Measurements from ENCODE around the gene TTLL10.

DNA sequence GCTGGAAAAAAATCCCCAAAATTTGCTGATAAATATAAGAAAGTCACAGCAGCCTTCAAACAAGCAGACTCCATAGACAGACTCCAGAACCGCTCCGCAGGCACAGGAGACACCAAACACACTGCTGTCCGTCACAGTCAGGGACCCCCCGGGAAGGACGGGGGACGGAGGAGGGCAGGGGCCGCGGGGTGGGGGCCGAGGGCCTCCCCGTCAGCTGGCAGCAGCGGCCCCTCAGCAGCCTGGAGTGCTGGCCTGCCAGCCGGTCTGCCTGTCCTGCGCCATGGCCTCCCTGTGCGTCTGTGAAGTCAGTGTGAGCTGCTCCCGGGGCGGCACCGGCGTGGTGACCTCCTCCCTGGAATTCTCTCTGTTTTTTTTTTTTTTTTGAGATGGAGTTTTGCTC lies 47.7 kb upstream of the TTLL10 start:
- TF ChIP-seq, protein P1, sequence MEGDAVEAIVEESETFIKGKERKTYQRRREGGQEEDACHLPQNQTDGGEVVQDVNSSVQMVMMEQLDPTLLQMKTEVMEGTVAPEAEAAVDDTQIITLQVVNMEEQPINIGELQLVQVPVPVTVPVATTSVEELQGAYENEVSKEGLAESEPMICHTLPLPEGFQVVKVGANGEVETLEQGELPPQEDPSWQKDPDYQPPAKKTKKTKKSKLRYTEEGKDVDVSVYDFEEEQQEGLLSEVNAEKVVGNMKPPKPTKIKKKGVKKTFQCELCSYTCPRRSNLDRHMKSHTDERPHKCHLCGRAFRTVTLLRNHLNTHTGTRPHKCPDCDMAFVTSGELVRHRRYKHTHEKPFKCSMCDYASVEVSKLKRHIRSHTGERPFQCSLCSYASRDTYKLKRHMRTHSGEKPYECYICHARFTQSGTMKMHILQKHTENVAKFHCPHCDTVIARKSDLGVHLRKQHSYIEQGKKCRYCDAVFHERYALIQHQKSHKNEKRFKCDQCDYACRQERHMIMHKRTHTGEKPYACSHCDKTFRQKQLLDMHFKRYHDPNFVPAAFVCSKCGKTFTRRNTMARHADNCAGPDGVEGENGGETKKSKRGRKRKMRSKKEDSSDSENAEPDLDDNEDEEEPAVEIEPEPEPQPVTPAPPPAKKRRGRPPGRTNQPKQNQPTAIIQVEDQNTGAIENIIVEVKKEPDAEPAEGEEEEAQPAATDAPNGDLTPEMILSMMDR (IDR thresholded peaks at IDR 0.05): no peak
- TF ChIP-seq POLR2A (IDR thresholded peaks at IDR 0.05; ENCODE audit: low read depth): no peak
